ENCODE results near the gene BTD.
A peak's percentile ranks its signal among the peaks of the same experiment; 100 is the strongest.
"Not testable (repeated sequence)": the region's sequence is repeated elsewhere in the genome, so short reads cannot be mapped to it uniquely, and the experiment has no call there.

BTD gene

GRCh38 chr3:15585111-15585845 is 16.3 kb upstream of the BTD start:
- peaks cover 16% of the 10 kb centered on the region for H3K36me3 Mint-ChIP-seq
- DNase-seq (ENCODE audit: low spot score in 2 of 2) (no peak), ATAC-seq (ENCODE audit: low read depth) (no peak)
- H3K27ac Mint-ChIP-seq, result no peak overlapping the region
- H3K4me3 Mint-ChIP-seq, result no peak overlapping the region
- no peaks in the 10 kb centered on the region for H3K4me1 Mint-ChIP-seq
- H3K27me3 Mint-ChIP-seq, result no peaks in the 10 kb centered on the region
- H3K9me3 Mint-ChIP-seq, result no peaks in the 10 kb centered on the region

- no peak overlapping the region for H3K27ac Mint-ChIP-seq
- DNase-seq (ENCODE audit: low spot score in 2 of 2) (no peak), ATAC-seq (ENCODE audit: low read depth) (no peak)
- H3K27me3 Mint-ChIP-seq, result no peaks in the 10 kb centered on the region
- H3K36me3 Mint-ChIP-seq, result peaks cover 5% of the 10 kb centered on the region
- H3K4me1 Mint-ChIP-seq, result no peaks in the 10 kb centered on the region
- no peaks in the 10 kb centered on the region for H3K9me3 Mint-ChIP-seq
- no peak overlapping the region for H3K4me3 Mint-ChIP-seq
These were observed 10.3 kb upstream of the BTD start for GRCh38 chr3:15591242-15591641.

DNA sequence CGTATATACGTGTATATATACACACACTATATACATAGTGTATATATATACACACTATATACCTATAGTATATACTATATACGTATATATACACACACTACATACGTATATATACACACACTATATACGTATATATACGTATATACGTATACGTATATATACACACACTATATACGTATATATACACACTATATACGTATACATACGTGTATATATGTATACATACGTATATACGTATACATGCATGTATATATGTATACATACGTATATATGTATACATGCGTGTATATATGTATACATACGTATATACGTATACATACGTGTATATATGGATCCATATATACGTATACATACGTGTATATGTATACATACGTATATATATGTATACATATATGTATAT is 9.6 kb upstream of the BTD start:
- no peak overlapping the region for H3K4me3 Mint-ChIP-seq
- H3K27ac Mint-ChIP-seq, result no peak overlapping the region
- peaks cover 2% of the 10 kb centered on the region for H3K36me3 Mint-ChIP-seq
- DNase-seq (ENCODE audit: low spot score in 2 of 2), result no peak
- no peak for ATAC-seq (ENCODE audit: low read depth)
- H3K27me3 Mint-ChIP-seq, result no peaks in the 10 kb centered on the region
- no peaks in the 10 kb centered on the region for H3K9me3 Mint-ChIP-seq
- no peaks in the 10 kb centered on the region for H3K4me1 Mint-ChIP-seq

DNA sequence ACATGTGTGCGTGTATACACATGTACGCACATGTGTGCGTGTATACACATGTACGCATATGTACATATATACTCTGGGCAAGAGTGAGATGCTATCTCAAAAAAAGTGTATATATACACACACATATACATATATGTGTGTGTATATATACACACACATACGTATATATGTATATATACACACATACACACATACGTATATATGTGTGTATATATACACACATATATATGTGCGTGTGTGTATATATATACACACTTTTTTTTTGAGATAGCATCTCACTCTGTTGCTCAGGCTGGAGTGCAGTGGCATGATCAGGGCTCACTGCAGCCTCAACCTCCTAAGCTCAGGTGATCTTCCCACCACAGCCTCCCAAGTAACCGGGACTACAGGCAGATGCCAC is 8.6 kb upstream of the BTD start:
- DNase-seq (ENCODE audit: low spot score in 2 of 2), result no peak
- Mint-ChIP-seq H3K9me3 (no peaks in the 10 kb centered on the region), H3K27ac (no peak overlapping the region), H3K27me3 (no peaks in the 10 kb centered on the region), H3K4me3 (no peak overlapping the region), H3K4me1 (peaks cover 2% of the 10 kb centered on the region), H3K36me3 (peaks cover 6% of the 10 kb centered on the region)
- ATAC-seq (ENCODE audit: low read depth), result no peak

DNA sequence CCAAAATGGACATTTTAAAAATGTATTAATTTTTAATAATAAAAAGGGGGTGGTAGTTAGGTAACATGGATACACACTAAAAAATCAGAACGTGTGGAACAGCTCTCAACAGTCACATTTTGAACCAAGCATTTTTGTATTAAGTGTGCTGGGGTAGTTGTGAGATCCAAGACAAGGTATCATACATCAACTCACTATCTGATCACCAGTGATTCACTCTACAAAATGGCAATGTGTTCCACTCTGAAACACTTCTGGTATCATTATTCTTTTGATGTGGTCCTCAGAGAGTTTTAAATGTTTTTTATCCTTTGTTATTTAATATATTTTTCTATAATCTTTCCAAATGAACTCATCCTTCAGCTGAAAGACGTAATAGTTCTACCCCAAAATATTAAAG is 5.6 kb upstream of the BTD start:
- no peak overlapping the region for H3K4me3 Mint-ChIP-seq
- peaks cover 16% of the 10 kb centered on the region for H3K36me3 Mint-ChIP-seq
- H3K9me3 Mint-ChIP-seq, result no peaks in the 10 kb centered on the region
- H3K4me1 Mint-ChIP-seq, result peaks cover 23% of the 10 kb centered on the region
- H3K27ac Mint-ChIP-seq, result no peak overlapping the region
- ATAC-seq (ENCODE audit: low read depth) (no peak), DNase-seq (ENCODE audit: low spot score in 2 of 2) (no peak)
- no peaks in the 10 kb centered on the region for H3K27me3 Mint-ChIP-seq

DNA sequence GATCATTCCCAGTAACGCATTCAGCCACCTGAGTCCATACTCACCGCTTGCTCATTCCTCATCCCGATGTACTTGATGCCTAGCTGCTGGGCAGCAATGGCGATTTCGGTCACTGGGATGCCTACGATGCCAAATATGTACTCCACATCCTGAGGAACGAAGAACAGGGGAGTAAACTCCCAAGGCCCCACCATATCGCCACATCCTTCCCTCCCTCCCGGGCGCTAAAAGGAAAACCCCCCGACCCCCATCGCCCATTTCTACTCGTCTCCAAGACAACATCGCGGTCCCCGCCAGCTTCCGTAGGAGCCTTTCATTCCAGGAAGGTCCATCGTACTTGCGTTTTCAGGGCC is 523 bp upstream of the BTD start:
- Mint-ChIP-seq H3K4me3 (peak overlapping the region; percentile 98), H3K36me3 (peaks cover 22% of the 10 kb centered on the region), H3K4me1 (peaks cover 32% of the 10 kb centered on the region), H3K27ac (peak overlapping the region; percentile 98), H3K27me3 (no peaks in the 10 kb centered on the region), H3K9me3 (no peaks in the 10 kb centered on the region)
- DNase-seq (ENCODE audit: low spot score in 2 of 2) (no peak), ATAC-seq (ENCODE audit: low read depth) (peak; percentile 2)

- DNase-seq (ENCODE audit: low spot score in 2 of 2) (no peak), ATAC-seq (ENCODE audit: low read depth) (no peak)
- peaks cover 32% of the 10 kb centered on the region for H3K4me1 Mint-ChIP-seq
- peak overlapping the region; percentile 98 for H3K27ac Mint-ChIP-seq
- no peaks in the 10 kb centered on the region for H3K9me3 Mint-ChIP-seq
- no peaks in the 10 kb centered on the region for H3K27me3 Mint-ChIP-seq
- H3K4me3 Mint-ChIP-seq, result peak overlapping the region; percentile 98
- H3K36me3 Mint-ChIP-seq, result peaks cover 21% of the 10 kb centered on the region
These were observed 596 bp downstream of the BTD start for GRCh38 chr3:15602146-15602536.

- Mint-ChIP-seq H3K4me3 (peak overlapping the region; percentile 29), H3K27ac (peak overlapping the region; percentile 98), H3K36me3 (peaks cover 17% of the 10 kb centered on the region), H3K4me1 (peaks cover 29% of the 10 kb centered on the region)
- not testable (repeated sequence) for ATAC-seq (ENCODE audit: low read depth); H3K9me3 Mint-ChIP-seq; DNase-seq (ENCODE audit: low spot score in 2 of 2); H3K27me3 Mint-ChIP-seq
These were observed 1.3 kb downstream of the BTD start for GRCh38 chr3:15602816-15603215.

- not testable (repeated sequence) for DNase-seq (ENCODE audit: low spot score in 2 of 2); H3K27ac Mint-ChIP-seq; H3K9me3 Mint-ChIP-seq; H3K27me3 Mint-ChIP-seq; ATAC-seq (ENCODE audit: low read depth); H3K4me3 Mint-ChIP-seq
- peaks cover 10% of the 10 kb centered on the region for H3K36me3 Mint-ChIP-seq
- H3K4me1 Mint-ChIP-seq, result peaks cover 22% of the 10 kb centered on the region
These were observed 3.0 kb downstream of the BTD start for GRCh38 chr3:15604584-15604983.

DNA sequence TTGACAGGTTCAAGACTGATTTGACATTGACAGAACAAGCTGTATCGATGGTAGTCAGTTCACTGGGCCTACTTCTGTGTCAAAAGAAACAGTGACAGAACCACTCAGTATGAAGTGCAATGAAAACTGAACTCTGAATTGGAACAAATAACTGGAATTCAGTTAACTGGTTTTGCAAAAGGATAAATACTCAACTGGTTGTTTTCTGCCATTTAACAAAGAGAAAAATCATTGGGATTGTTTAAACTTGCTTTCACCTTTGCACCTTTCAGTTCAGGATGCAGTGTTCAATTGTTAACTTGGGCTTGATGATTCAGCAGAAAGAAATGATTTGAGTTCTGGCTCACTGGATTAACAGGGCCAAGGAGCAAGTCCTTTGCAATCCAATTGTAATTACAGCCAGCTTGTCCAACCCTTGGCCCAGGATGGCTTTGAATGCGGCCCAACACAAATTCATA is 4.9 kb downstream of the BTD start:
- DNase-seq (ENCODE audit: low spot score in 2 of 2), result no peak
- H3K4me3 Mint-ChIP-seq, result no peak overlapping the region
- H3K27me3 Mint-ChIP-seq, result no peaks in the 10 kb centered on the region
- no peak overlapping the region for H3K27ac Mint-ChIP-seq
- peaks cover 7% of the 10 kb centered on the region for H3K4me1 Mint-ChIP-seq
- H3K36me3 Mint-ChIP-seq, result peaks cover 7% of the 10 kb centered on the region
- ATAC-seq (ENCODE audit: low read depth), result no peak
- no peaks in the 10 kb centered on the region for H3K9me3 Mint-ChIP-seq

- Mint-ChIP-seq H3K36me3 (peaks cover 1% of the 10 kb centered on the region), H3K4me3 (no peak overlapping the region), H3K27ac (no peak overlapping the region), H3K9me3 (no peaks in the 10 kb centered on the region), H3K27me3 (no peaks in the 10 kb centered on the region), H3K4me1 (peaks cover 7% of the 10 kb centered on the region)
- DNase-seq (ENCODE audit: low spot score in 2 of 2) (no peak), ATAC-seq (ENCODE audit: low read depth) (no peak)
These were observed 8.7 kb downstream of the BTD start for GRCh38 chr3:15610082-15610759.

GRCh38 chr3:15611018-15611417 is 9.5 kb downstream of the BTD start:
- H3K9me3 Mint-ChIP-seq, result no peaks in the 10 kb centered on the region
- H3K27ac Mint-ChIP-seq, result no peak overlapping the region
- H3K27me3 Mint-ChIP-seq, result no peaks in the 10 kb centered on the region
- peaks cover 7% of the 10 kb centered on the region for H3K4me1 Mint-ChIP-seq
- no peak overlapping the region for H3K4me3 Mint-ChIP-seq
- DNase-seq (ENCODE audit: low spot score in 2 of 2), result no peak
- H3K36me3 Mint-ChIP-seq, result peaks cover 1% of the 10 kb centered on the region
- ATAC-seq (ENCODE audit: low read depth), result no peak

- DNase-seq (ENCODE audit: low spot score in 2 of 2) (no peak), ATAC-seq (ENCODE audit: low read depth) (no peak)
- H3K4me3 Mint-ChIP-seq, result no peak overlapping the region
- H3K27me3 Mint-ChIP-seq, result no peaks in the 10 kb centered on the region
- H3K27ac Mint-ChIP-seq, result no peak overlapping the region
- peaks cover 2% of the 10 kb centered on the region for H3K36me3 Mint-ChIP-seq
- H3K9me3 Mint-ChIP-seq, result no peaks in the 10 kb centered on the region
- H3K4me1 Mint-ChIP-seq, result peaks cover 7% of the 10 kb centered on the region
These were observed 10.5 kb downstream of the BTD start for GRCh38 chr3:15612001-15612400.

DNA sequence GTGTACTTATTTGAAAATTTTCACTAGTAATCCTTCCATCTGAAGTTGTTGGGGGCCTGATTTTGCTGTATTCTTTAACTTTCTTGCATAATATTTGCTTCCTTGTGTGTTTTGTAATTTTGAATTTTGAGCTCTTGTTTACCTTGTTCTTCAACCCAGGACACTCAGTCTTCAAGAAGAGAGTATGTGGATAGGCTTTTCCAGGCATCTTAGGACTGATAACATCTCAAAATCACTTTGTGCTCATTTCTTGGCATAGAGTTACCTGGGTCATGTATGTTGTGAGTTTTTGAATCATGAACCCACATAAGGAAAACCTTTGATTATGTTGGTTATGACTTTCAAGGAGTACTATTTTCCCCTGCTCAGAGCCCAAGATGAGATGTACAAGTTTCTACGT is 13.4 kb downstream of the BTD start:
- peaks cover 5% of the 10 kb centered on the region for H3K9me3 Mint-ChIP-seq
- peaks cover 6% of the 10 kb centered on the region for H3K4me1 Mint-ChIP-seq
- no peak overlapping the region for H3K4me3 Mint-ChIP-seq
- no peaks in the 10 kb centered on the region for H3K27me3 Mint-ChIP-seq
- no peak for ATAC-seq (ENCODE audit: low read depth)
- no peak for DNase-seq (ENCODE audit: low spot score in 2 of 2)
- no peak overlapping the region for H3K27ac Mint-ChIP-seq
- peaks cover 16% of the 10 kb centered on the region for H3K36me3 Mint-ChIP-seq

DNA sequence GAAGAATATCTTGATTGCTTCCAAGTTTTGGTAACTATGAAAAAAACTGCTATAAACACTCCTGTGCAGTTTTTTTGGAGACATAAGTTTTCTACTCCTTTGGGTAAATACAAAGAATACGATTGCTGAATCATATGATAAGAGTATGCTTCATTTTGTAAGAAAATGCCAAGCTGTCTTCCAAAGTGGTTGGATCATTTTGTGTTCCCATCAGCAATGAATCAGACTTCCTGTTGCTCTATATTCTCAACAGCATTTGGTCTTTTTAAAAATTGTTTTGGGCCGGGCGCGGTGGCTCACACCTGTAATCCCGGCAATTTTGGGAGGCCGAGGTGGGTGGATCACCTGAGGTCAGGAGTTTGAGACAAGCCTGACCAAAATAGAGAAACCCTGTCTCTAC is 14.5 kb downstream of the BTD start:
- DNase-seq (ENCODE audit: low spot score in 2 of 2) (no peak), ATAC-seq (ENCODE audit: low read depth) (no peak)
- Mint-ChIP-seq H3K27me3 (no peaks in the 10 kb centered on the region), H3K4me3 (no peak overlapping the region), H3K9me3 (peaks cover 6% of the 10 kb centered on the region), H3K36me3 (peaks cover 22% of the 10 kb centered on the region), H3K27ac (no peak overlapping the region), H3K4me1 (peaks cover 6% of the 10 kb centered on the region)
